Measurements from ENCODE around the gene TEKT5. TPM values are rescaled to one million over a fixed set of nuclear protein-coding genes. Genes with fewer than 3 reads are reported as not detected.

Gene TEKT5
- total and polyA plus RNA-seq, 11 donors: 0.51 to 2.8 TPM; not detected in 9

DNA sequence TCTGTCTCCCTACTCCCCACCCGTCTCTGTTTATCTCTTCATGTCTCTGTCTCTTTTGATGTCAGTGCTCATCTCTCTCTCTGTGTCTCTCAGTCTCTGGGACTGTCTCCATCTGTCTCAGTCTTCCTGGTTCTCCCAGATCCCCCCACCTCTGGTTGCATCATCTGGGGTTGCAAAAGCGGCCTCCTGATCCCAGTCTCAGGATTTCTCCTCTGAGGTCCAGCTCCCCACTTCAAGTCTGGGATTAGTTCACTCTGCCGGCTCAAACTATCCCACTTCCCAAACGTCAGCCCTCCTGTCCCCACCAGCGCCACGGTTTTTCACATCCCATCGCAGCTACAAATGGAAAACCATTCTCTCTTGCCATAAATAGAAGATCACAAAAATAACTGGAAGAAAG is 9.0 kb downstream of the TEKT5 start:
- no peaks in the 10 kb centered on the region for H3K27me3 ChIP-seq
- no peak for ATAC-seq

GRCh38 chr16:10684511-10685151 is 10.1 kb downstream of the TEKT5 start:
- TF ChIP-seq POLR2A (IDR thresholded peaks at IDR 0.05) (no peak), CTCF (IDR thresholded peaks at IDR 0.05) (no peak)
- Histone ChIP-seq H3K9me3 (no peaks in the 10 kb centered on the region), H3K4me1 (peaks cover 0 to 2% (median 0%) of the 10 kb centered on the region in 12 donors), H3K27me3 (no peaks in the 10 kb centered on the region), H3K36me3 (no peaks in the 10 kb centered on the region), H3K27ac (no peak overlapping the region), H3K4me3 (no peak overlapping the region)
- intact Hi-C loops (cut with DNase I): no loop called here
- peak in 1 of 4 donors; percentile 39 for ATAC-seq
- 64 to 74% (median 71%) methylated on average over 10 to 14 of the region's 14 CpGs for WGBS, 4 donors
- DNase-seq: no peak

More for the DNA sequence above, 9.0 kb downstream of the TEKT5 start:
- Histone ChIP-seq H3K4me3 (no peak overlapping the region), H3K4me1 (peaks cover 0 to 2% (median 0%) of the 10 kb centered on the region in 12 donors), H3K27ac (no peak overlapping the region), H3K36me3 (no peaks in the 10 kb centered on the region), H3K9me3 (no peaks in the 10 kb centered on the region)
- intact Hi-C loops (cut with DNase I): no loop called here
- WGBS, 4 donors: 87 to 90% (median 88%) methylated on average over 7 of the region's 7 CpGs
- DNase-seq: no peak
- TF ChIP-seq POLR2A (IDR thresholded peaks at IDR 0.05) (no peak), CTCF (IDR thresholded peaks at IDR 0.05) (no peak)

- intact Hi-C loops (cut with DNase I): no loop called here
- 41 to 55% (median 51%) methylated on average over 7 to 8 of the region's 8 CpGs for WGBS, 4 donors
- peak in 3 of 4 donors; percentile 34 to 77 (median 51) for ATAC-seq
Observed at GRCh38 chr16:10683170-10683569, 11.6 kb downstream of the TEKT5 start.

GRCh38 chr16:10682604-10683003 is 12.1 kb downstream of the TEKT5 start:
- TF ChIP-seq POLR2A (IDR thresholded peaks at IDR 0.05) (no peak), CTCF (IDR thresholded peaks at IDR 0.05) (no peak)
- no peaks in the 10 kb centered on the region for H3K9me3 ChIP-seq
- no peaks in the 10 kb centered on the region for H3K36me3 ChIP-seq
- WGBS, 4 donors: 78 to 94% (median 92%) methylated on average over 7 of the region's 7 CpGs
- H3K27ac ChIP-seq: no peak overlapping the region
- intact Hi-C loops (cut with DNase I): no loop called here
- no peaks in the 10 kb centered on the region for H3K27me3 ChIP-seq
- peaks cover 0 to 2% (median 0%) of the 10 kb centered on the region in 12 donors for H3K4me1 ChIP-seq
- ATAC-seq: no peak
- H3K4me3 ChIP-seq: no peak overlapping the region
- no peak for DNase-seq

More at GRCh38 chr16:10683170-10683569, 11.6 kb downstream of the TEKT5 start:
- no peak overlapping the region for H3K4me3 ChIP-seq
- DNase-seq: peak in 1 of 5 donors; percentile 52
- H3K27me3 ChIP-seq: no peaks in the 10 kb centered on the region
- H3K4me1 ChIP-seq: peaks cover 0 to 2% (median 0%) of the 10 kb centered on the region in 12 donors
- H3K27ac ChIP-seq: no peak overlapping the region
- no peaks in the 10 kb centered on the region for H3K9me3 ChIP-seq
- TF ChIP-seq CTCF (IDR thresholded peaks at IDR 0.05) (no peak), POLR2A (IDR thresholded peaks at IDR 0.05) (no peak)
- H3K36me3 ChIP-seq: no peaks in the 10 kb centered on the region

Data from heart left ventricle (tissue), 16 donors.